HG03097 (cell line): ENCODE data around the gene OTOS.

ENCODE experiments used
- ATAC-seq: cut with Tn5 transposase; IDR thresholded peaks from one replicate; pipeline ENCODE4 v1.9.1; 2021; ENCODE audit not compliant: unreplicated experiment, low FRiP score

OTOS gene

DNA sequence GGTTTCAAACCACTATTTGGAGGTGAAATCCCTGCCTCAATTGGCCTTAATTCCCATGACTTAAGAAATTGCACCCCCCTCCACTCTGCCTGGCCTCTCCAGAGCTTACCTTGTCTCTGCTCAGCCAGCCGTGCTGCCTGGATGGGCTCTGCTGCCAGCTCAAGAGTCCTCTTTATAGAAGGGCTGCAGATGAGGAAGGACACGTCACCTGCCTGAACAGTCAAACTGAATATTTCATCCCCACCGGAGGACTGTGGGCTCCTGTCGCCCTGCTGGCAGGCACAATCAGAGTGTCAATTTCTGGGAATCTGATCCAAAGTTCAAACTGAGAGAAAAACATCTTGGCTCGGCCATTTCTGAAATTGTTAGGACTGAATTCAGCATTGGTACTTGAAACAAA, at the start of gene OTOS:
Gene OTOS, minus strand, starts transcription at position 148 of the 400 bp plus-strand sequence. CDS start 332 bp downstream, outside the sequence.
- no peak for ATAC-seq

DNA sequence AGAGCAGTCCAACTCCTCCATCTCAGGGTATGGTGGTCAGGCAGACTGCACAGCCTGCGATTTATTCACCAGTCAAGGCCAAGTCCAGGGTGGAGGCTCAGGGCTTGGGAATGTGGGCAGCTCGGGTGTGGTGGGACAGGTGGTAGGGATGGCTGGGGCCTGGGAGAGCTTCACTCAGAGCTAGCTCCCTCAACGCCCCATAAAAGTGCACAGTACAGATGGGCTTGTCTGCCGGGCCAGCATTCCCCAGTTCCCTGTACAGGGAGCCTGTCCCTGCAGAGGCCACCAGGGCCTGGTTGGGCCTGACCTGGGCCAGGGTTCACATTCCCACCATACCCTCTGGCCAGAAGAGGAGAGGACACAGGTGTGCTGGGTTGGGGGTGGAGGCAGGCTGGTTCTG, 49.2 kb upstream of the OTOS start:
- ATAC-seq, result no peak

DNA sequence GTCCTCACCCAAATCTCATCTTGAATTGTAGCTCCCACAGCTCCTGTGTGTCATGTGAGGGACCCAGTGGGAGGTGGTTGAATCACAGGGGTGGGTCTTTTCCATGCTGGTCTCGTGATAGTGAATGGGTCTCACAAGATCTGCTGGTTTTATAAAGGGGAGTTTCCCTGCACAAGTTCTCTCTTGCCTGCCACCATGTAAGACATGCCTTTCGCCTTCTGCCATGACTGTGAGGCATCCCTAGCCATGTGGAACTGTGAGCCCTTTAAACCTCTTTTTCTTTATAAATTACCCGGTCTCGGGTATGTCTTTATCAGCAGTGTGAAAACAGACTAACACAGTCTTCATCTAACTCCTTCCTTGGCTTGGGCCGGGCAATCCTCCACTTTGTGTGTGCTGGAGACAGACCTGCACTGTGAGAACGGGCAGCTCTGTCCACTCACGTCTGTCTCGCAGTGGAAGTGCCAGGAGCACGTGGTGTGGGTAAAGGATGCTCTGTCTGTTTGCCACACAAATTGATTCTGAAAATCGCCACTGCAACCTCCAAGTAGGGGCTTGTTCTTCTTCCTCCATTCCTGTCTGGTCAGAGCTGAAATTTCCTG, 47.6 kb upstream of the OTOS start:
- no peak for ATAC-seq

DNA sequence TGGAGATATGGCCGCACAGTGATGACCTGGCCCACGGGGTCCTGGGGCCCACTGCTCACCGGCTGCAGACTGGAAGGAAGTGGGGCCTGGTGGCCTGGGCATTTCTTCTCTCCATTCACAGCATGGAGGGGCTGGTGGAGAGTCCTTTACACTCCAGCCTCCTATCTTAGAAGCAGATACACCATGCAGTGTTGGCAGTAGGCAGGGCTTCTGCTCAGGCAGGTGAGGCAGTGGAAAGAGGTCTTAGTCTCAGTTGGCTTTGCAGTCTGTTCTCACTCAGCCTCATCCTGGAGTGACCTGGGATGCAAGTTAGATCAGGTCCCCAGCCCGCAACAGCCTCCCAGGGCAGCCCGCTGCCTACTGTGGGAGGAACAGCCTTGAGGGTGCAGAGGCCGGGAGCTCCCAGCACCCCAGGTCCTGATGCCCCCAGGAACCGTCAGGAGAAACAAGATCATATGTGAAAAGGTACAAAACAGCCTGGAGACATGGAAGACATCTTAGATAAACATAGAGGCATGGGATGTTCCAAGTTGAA, 45.8 kb upstream of the OTOS start:
- ATAC-seq, result no peak

DNA sequence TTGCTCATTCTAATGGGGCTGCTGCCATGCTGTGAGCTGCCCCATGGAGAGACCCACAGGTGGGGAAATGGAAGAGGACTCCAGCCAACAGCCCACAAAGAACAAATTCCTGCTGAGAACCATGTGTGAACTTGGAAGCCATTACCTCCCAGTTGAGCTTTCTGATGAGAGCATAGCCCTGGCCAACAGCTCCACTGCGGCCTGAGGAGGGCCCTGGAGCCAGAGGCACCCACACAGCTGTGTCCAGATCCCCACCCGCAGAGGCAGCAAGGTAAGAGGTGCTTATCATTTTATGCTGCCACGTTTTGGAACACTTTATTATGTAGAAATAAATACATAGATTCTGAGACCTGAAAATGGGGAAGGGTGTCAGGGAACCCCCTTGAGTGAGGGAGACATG, 44.2 kb upstream of the OTOS start:
- ATAC-seq, result no peak

DNA sequence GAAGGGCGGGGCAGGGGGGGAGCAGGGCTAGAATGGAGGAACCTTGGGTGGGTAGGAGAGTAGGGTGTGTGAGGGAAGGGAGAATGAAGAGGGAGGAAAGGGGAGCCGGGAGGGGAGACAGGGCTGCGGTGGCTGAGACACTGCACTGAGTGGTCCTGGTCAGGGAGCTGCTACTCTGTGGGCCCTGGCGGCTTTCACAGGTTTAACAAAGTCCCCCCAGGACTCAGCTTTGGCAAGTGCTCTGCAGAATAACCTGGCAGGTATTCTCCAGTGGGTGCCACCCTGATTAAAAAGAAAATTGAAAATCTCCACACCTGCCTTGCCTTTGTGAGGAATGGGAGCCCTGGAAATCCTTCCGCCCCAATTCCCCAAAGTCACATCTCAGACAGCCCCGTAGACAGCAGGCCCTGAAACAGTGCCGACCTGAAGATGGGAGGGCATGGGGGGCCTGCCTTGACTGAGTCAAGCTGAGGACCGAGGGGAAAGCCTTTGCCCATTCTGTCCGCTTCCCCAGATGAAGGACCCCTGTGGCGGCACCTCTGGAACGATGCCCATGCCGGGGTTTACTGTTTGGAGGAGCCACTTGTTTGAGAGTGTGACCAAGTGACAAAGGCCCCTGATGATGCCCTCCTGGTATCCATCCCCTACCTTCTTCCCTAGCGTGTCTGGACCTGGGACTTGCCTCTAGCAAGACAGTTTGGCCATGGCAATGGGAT, 43.6 kb upstream of the OTOS start:
- no peak for ATAC-seq

DNA sequence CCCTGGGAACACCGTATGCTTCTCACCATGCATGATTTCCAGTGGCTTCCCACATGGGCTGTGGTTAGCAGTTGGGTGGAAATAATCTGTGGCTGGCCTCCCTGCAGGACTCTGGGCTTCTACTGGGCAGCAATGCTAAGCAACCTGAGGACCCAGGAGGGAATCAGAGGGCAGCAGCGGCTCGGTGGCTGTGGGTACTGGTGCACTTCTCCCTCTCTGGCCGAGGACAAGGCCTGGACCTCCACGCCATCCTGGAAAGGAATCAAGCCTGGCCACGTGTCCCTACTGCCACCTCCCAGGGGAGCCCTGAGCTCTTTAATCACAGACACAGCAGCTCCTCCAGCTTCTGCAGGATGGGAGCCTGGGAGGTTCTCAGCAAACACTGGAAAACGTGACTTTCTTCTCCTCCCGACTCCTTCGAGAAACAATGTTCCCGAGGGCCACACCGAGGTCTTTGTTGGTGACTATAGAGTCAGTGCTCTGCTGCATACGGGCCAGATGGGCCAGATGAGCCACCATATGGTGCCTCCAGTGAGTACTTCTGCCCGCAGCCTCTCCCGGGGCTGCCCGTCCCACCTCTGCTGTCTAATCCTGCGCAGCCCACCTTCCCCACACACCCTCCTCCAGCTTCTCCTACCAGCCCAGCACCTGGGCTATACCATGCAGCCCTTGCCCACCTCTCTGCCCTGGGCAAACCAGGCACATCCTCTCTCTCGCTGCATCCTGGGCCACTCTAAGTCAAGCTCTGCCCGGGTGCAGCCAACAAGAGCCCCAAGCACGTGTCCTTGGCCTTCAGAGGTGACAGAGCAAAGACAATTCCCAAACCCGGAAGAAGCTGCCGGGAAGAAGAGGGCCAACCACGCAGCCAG, 42.8 kb upstream of the OTOS start:
- ATAC-seq, result no peak

DNA sequence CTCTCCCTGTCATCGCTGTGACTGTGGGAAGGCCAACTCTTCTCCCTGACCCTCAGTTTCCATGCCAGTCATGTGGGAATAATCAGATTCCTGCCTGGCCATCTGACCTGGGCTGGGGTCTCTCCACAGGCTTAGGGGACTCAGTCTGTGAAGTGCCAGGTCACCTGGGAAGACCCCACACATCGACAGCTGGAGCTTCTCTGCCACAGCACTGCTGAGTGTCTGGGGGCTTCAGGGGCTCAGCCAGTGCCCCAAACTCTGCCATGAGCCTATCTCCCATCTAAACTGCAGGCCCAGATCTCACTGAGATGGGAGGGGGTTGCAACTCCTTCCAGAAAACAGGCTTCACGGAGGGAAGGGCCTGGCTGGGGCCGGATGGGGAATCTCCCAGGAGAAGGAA, 42.0 kb upstream of the OTOS start:
- ATAC-seq, result no peak

DNA sequence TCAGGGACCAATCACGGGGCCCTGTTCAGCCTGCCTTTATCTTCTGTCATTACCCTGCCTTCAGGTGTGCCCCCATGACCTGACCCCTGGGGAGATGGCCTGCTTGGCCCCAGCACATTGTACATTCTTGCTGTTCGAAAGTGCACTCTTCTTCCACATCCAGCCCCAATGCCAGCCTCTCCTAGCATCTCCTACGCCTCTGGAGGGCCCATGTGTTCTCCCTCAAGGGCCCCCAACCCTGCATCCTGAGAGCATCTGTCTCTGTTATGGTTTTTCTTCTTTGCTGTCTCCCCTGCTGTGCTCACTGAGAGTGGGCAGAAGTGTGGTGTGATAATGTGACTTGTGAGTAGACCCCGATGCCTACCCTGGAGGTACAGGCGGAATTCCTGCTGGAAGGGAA, 41.5 kb upstream of the OTOS start:
- no peak for ATAC-seq

DNA sequence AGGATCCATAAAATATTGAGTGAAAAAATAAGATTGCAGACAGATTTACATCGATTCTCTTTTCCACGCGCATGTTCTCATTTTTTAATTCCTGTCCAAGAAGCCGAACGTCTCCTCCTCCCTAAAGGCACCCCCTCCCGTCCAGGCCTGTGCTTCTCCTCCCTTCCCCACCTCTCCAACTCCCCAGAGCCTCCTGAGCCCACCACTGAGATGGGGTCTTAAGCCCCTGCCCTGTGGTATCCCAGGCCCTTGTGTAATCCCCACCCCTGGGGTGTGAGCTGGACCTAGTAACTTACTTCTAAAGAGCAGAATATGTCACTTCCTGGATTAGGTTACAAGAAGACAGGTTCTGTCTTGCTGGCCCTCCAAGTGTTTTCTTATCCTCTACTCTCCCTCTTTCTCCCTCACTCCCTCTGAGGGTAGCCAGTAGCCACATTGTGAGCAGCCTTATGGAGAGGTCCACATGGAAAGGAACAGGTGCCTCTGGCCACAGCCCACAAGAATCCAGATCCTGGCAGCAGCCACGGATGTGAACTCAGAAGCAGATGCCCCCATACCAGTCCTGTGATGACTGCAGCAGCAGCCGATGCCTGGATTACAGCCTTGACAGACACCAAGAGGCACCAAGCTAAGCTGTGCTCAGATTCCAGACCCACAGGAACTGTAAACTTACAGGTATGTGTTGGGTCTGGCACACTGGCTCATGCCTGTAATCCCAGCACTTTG, 39.6 kb upstream of the OTOS start:
- no peak for ATAC-seq

DNA sequence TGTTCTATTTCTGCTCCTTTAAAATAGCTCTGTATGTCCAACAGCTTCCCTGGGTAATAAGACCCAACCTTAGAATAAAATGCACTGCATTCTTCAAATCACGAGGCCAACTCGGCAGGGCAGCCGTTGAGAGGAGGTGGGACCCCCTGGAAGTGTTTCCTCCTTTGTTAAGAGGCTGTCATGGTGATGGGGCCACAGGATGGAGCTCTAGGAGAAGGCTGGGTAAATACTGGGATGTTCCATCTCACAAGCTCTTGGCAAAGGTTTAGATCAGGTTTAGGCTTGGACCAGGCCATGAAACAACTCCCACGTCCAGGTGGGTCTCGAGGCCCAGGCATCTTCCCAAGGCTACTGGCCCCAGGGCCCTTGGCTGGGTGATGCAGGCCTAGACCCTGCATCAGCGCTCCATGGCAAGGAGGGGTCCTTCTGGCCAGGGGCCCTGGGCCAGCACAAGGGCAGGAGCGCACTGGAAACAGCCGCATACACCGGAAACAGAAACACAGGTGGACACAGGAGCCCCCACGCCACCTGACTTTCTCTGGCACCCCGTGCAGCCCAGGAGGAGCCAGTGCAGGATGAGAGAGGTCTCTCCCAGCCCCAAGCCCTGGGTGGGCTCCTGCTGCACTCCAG, 38.8 kb upstream of the OTOS start:
- no peak for ATAC-seq

DNA sequence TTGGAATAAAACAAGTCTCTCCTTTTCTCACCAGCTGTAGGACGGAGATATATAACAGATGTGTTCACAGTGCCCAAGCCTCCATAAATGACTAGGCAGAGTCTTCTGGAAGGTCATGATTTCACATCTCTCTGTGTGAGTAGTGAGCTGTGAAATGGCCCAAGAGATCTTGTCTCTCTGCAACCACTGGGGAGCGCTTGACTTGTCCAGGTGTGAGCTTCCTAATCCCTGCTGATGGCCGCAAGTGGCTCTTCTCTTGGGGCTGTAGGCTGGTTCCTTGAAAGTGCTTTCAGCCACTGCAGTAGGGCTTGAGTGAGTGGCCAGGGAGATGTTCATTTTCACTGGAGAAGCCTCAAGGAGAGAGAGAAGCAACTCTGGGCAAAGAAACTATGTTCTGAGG, 38.1 kb upstream of the OTOS start:
- no peak for ATAC-seq

DNA sequence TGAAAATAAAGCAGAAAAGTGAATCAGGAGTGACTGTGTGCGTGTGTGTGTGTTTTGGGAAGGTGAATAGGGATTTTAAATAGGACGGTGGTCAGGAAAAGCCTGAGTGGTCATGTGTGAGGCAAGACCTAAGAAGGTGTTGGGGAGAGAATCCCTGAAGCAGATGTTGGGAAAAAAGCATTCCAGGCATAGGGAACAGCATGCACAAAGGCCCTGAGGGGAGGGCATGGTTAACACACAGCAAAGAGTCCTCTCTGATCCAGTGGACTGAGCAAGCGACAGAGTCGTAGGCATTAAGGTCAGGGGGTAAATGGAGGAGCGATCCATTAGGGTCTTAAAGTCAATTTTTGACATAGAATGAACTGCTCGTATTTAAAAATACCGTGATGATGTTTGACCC, 34.0 kb upstream of the OTOS start:
- no peak for ATAC-seq

DNA sequence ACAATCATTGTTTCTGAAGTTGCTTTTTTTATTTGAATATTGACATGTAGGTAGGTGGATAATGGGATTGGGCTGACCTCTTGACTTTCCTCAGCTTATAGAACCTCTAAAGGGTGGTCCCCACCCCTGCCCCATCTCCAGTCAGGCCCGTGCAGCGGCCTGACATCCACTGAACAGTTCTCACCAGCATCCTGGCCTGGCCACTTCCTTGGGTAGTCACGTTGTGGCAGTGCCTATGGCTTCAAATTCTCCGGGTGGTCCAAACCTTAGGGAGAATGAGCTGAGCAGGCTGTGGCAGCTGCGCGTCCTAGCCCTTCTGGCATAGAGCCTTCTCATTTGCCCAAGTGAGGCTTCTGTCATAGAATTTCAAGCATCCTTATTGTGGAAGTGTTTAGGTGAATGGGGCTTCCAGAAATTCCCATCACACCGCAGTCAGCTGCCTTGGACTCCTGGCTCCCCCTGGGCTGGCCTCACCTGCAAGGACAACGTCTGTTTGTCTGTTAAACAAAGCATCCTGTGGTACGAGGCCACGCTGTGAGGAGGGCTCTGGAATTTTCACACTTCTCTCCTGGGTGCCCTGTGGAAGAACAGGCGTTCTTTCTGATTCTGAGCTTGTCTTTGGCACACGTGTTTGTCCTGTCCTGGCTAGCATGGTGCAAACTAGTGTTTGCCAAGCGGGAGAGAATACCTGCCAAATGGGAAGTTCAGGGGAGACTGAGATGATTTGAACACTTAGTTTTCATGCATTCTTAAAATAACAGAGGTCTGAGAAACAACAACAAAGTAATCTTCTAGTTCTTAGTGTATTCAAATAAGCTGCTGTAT, 31.8 kb upstream of the OTOS start:
- no peak for ATAC-seq

DNA sequence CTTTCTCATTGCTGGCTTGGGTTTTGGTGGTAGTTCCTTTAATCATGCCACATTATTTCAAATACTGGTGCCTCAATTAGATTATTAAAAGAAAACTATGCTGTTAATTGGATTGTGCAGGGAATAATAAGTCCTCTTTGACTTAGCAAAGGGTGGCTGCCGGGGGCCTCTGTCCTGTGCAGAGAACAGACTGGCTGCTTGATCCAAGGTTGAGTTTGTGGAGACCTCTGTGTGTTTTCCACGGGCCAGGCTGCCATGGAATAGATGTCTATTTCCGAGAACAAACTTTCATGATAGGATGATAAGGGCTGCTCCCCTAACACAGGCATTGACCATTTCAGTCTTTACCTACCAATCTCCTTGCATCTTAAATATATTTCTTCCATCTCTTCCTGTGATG, 30.4 kb upstream of the OTOS start:
- ATAC-seq, result no peak

DNA sequence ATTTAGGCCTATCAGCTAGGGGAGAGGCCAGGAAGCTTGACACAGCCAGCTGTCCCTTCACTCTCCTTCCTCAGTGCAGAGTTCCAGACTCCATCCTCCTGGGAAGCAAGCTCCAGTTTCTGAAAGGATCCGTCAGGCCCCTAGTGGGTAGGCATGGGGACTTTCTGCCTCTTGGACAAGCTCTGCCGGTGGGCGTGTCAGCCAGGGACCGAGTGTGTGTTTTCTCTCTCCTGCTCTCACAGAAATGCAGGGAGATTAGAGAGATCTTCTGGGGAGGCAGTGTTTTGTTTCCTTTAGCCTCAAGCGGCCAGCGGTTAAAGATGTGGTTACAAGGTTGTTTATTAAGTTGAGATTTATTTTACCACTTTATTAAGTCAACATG, 29.9 kb upstream of the OTOS start:
- no peak for ATAC-seq

DNA sequence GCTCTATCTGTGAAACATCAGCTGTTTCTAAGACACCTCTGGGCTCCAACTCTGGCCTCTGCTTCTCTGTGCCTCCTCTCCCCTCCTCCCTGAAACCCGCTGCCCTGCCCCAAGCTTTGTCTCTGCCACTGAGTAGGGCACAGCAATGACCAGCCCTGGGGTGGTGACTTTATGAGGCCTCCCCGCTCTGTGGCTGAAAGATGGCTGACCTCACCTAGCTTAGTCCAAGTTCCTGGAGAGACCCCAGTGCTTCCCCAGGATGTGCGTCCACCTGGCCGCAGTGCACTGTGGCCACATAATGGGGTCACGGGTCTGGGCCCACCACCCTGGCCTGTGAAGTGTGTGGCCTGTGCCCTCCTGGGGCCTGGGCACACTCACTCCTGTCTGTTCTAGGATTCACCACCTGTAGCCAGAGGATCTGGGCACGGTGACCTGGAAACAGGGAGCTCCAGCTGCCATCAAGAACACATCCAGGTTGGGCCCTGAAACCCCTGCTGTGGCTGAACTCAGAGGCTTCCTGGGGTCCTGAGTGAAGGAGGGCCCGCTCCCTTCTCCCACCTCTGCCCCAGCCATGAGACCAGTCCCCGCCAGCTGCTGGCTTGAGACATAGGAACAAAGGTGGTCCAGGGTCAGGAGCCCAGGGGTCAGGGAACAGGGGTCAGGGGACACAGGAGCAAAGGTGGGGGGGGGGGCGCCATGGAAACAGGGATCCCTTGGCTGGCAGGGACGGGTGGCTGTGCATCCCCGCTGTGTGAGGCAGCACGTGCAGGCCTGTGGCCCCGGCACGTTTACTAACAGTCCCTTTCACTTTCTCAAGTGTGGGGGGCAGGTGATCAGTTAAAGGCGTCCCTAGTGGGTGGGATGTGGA, 29.3 kb upstream of the OTOS start:
- ATAC-seq, result no peak

DNA sequence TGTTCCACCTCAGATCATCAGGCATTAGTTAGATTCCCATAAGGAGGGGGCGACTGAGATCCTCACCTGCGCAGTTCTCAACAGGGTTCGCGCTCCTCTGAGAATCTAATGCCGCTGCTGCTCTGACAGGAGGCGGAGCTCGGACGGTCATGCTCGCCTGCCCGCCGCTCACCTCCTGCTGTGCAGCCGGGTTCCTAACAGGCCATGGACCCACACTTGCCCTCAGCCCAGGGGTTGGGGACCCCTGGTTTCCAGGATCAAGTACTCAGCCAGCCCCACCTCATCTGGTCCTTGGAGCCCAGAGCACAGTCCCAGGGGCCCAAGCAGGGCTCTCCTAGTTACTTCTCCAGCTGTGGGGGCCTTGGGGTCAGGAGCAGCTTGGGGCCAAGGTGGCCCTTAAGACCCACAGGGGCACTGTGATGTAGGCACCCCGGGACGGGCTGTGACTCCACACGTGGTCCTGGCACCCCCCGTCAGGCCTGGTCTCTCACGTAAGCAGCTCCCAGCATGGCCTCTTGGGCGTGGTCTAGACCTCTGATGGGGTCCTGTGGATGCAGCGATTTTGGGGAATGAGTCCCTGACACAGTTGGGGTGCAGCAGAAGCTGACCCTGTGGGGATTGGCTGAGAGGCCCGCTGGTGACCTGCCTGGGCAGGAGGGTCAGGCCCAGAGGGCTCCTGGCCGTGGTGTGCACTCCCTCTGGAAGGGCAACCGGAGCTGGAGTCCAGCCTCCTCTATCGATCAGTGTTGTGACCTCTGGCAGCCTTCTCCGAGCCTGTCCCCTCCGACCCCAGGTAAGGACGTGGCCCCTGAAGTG, 28.3 kb upstream of the OTOS start:
- no peak for ATAC-seq
